AG09309 (cell line): Measurements from ENCODE around the gene TUFM.

ENCODE experiments used
- DNase-seq: peaks from one replicate; pipeline ENCODE4 v3.0.0-alpha.2; 2010; ENCODE audit warnings: low read depth
- H3K4me3 ChIP-seq: 2 replicates; pipeline ENCODE4 v1.5.1; 2011; ENCODE audit warnings: mild to moderate bottlenecking, low read depth, low read length, moderate library complexity; ENCODE audit not compliant: control insufficient read depth
- TF ChIP-seq, protein P1 (sequence below): IDR thresholded peaks from 2 replicates; pipeline ENCODE4 v1.5.1; 2011; ENCODE audit warnings: mild to moderate bottlenecking, low read depth, low read length, inconsistent platforms; ENCODE audit not compliant: insufficient read depth, control insufficient read depth; ENCODE audit errors: missing control alignments

The TUFM gene

GRCh38 chr16:28878083-28878926 is 32.2 kb upstream of the TUFM start, which contains the start of gene ATP2A1:
Gene ATP2A1, plus strand, starts transcription at chr16:28878488. Its CDS starts 184 bp downstream, at chr16:28878672.
- peak within 1 kb of the TSS; percentile 86 for H3K4me3 ChIP-seq
- TF ChIP-seq, protein P1, sequence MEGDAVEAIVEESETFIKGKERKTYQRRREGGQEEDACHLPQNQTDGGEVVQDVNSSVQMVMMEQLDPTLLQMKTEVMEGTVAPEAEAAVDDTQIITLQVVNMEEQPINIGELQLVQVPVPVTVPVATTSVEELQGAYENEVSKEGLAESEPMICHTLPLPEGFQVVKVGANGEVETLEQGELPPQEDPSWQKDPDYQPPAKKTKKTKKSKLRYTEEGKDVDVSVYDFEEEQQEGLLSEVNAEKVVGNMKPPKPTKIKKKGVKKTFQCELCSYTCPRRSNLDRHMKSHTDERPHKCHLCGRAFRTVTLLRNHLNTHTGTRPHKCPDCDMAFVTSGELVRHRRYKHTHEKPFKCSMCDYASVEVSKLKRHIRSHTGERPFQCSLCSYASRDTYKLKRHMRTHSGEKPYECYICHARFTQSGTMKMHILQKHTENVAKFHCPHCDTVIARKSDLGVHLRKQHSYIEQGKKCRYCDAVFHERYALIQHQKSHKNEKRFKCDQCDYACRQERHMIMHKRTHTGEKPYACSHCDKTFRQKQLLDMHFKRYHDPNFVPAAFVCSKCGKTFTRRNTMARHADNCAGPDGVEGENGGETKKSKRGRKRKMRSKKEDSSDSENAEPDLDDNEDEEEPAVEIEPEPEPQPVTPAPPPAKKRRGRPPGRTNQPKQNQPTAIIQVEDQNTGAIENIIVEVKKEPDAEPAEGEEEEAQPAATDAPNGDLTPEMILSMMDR, result no peak
- DNase-seq, result no peak

GRCh38 chr16:28877655-28878000 is 31.5 kb upstream of the TUFM start:
- DNase-seq, result no peak
- TF ChIP-seq, protein P1, result no peak
- H3K4me3 ChIP-seq, result no peak overlapping the region

- TF ChIP-seq, protein P1, result no peak
- no peak for DNase-seq
- H3K4me3 ChIP-seq, result no peak overlapping the region
Observed at GRCh38 chr16:28876973-28877654, 31.0 kb upstream of the TUFM start.

DNA sequence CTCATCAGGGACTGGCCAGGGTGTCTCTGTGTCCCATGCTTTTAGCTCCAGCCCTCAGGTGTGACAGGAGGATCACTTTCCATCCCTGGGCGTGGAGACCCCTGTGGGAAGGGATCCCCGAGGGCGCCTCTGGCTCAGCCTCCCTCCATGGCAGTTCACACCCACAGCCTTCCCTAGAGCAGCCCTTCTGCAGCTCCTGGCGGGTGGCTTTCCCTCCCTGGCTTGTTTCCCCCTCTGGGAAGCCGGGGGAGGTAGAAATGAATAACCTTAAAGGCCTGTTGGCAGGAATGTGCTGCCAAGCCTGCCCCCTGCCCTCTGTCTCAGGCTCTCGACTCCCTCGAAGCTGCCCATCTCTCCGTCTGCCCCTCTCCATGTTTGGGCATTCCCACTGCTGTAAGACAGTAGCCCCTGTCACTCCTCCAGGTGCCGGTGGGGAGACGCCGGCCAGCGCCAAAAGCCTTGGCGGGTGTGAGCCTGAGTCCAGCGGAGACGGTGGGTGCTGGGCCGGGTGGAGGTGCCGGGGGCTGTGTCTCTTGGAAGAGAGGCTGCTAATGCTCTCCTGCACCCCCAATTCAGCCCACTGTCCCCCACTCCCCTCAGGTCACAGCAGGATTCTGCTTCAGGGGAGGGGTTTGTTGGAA is 30.0 kb upstream of the TUFM start:
- TF ChIP-seq, protein P1, result no peak
- no peak for DNase-seq
- H3K4me3 ChIP-seq, result no peak overlapping the region

GRCh38 chr16:28875134-28876018 is 29.2 kb upstream of the TUFM start:
- no peak for DNase-seq
- no peak overlapping the region for H3K4me3 ChIP-seq
- TF ChIP-seq, protein P1, result peak; percentile 10

DNA sequence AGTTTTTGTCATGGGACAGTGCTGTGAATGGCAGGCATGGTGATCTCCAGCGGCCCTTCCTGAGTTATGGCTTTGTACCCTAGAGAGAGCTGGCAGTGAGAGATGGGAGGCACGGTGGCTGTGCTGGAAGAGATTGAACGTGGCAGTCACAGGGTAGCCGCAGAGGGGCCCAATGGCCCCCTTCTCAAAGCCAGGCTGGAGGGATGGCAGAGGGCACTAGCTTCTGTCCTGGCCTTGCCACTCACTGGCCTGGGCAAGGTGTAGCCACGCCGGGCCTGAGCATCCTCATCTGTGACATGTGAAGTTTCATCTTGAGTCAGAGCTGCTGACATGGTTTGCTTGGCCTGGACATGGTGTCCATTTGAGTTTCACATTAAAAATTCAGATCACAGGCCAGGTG is 28.3 kb upstream of the TUFM start:
- H3K4me3 ChIP-seq, result no peak overlapping the region
- TF ChIP-seq, protein P1, result no peak
- DNase-seq, result no peak
